Measurements from ENCODE around the gene RPS3.
A peak's percentile ranks its signal among the peaks of the same experiment; 100 is the strongest.

RPS3 gene

GRCh38 chr11:75413864-75414263 is 14.5 kb downstream of the RPS3 start:
- DNase-seq (ENCODE audit: low read depth): no peak

- no peak for DNase-seq (ENCODE audit: low read depth)
Observed at GRCh38 chr11:75420224-75421034, 21.1 kb downstream of the RPS3 start.

- no peak for DNase-seq (ENCODE audit: low read depth)
Observed at GRCh38 chr11:75421035-75421602, 21.8 kb downstream of the RPS3 start.

- DNase-seq (ENCODE audit: low read depth): no peak
Observed at GRCh38 chr11:75421902-75422247, 22.6 kb downstream of the RPS3 start.

GRCh38 chr11:75422248-75423231 is 23.2 kb downstream of the RPS3 start:
- DNase-seq (ENCODE audit: low read depth): no peak

GRCh38 chr11:75423721-75424120 is 24.4 kb downstream of the RPS3 start:
- no peak for DNase-seq (ENCODE audit: low read depth)

GRCh38 chr11:75424396-75424795 is 25.1 kb downstream of the RPS3 start:
- DNase-seq (ENCODE audit: low read depth): no peak

- no peak for DNase-seq (ENCODE audit: low read depth)
Observed at GRCh38 chr11:75425422-75425821, 26.1 kb downstream of the RPS3 start.

GRCh38 chr11:75426720-75427086 is 27.4 kb downstream of the RPS3 start:
- DNase-seq (ENCODE audit: low read depth): no peak

- no peak for DNase-seq (ENCODE audit: low read depth)
Observed at GRCh38 chr11:75427181-75427580, 27.9 kb downstream of the RPS3 start.

- peak; percentile 39 for DNase-seq (ENCODE audit: low read depth)
Observed at GRCh38 chr11:75428281-75428724, 29.0 kb downstream of the RPS3 start.

- no peak for DNase-seq (ENCODE audit: low read depth)
Observed at GRCh38 chr11:75428989-75429640, 29.8 kb downstream of the RPS3 start.

- no peak for DNase-seq (ENCODE audit: low read depth)
Observed at GRCh38 chr11:75429641-75429901, 30.3 kb downstream of the RPS3 start.

GRCh38 chr11:75429902-75430713 is 30.8 kb downstream of the RPS3 start:
- peak; percentile 43 for DNase-seq (ENCODE audit: low read depth)

- no peak for DNase-seq (ENCODE audit: low read depth)
Observed at GRCh38 chr11:75430714-75431532, 31.6 kb downstream of the RPS3 start.

- no peak for DNase-seq (ENCODE audit: low read depth)
Observed at GRCh38 chr11:75431533-75432525, 32.5 kb downstream of the RPS3 start.

GRCh38 chr11:75432911-75433321 is 33.6 kb downstream of the RPS3 start, which contains the start of gene KLHL35:
Gene KLHL35 (minus strand): TSS chr11:75433203. CDS start chr11:75430629, 2,574 bp downstream.
- no peak for DNase-seq (ENCODE audit: low read depth)

- DNase-seq (ENCODE audit: low read depth): no peak
Observed at GRCh38 chr11:75433443-75433842, 34.1 kb downstream of the RPS3 start.

GRCh38 chr11:75434051-75434450 is 34.7 kb downstream of the RPS3 start:
- no peak for DNase-seq (ENCODE audit: low read depth)
